Measurements from ENCODE around the gene OSBP2. TPM values are rescaled to one million over a fixed set of nuclear protein-coding genes. Genes with fewer than 3 reads are reported as not detected.
"Not testable (repeated sequence)": the region's sequence is repeated elsewhere in the genome, so short reads cannot be mapped to it uniquely, and the experiment has no call there.

Gene OSBP2
- total RNA-seq, 1 donor from 2014 or later, result 19.4 TPM

- DNase-seq (ENCODE audit: low read depth in 2 of 2), result peak; percentile 71 to 85
These were observed 60.5 kb downstream of the OSBP2 start for GRCh38 chr22:30754971-30755758.

GRCh38 chr22:30755759-30756124 is 61.1 kb downstream of the OSBP2 start:
- DNase-seq (ENCODE audit: low read depth in 2 of 2), result no peak

GRCh38 chr22:30763815-30764673 is 69.4 kb downstream of the OSBP2 start:
- peak; percentile 71 to 91 for DNase-seq (ENCODE audit: low read depth in 2 of 2)

GRCh38 chr22:30767661-30768060 is 73.0 kb downstream of the OSBP2 start:
- no peak for DNase-seq (ENCODE audit: low read depth in 2 of 2)

GRCh38 chr22:30770716-30771115 is 76.0 kb downstream of the OSBP2 start:
- no peak for DNase-seq (ENCODE audit: low read depth in 2 of 2)

GRCh38 chr22:30773919-30774318 is 79.2 kb downstream of the OSBP2 start:
- DNase-seq (ENCODE audit: low read depth in 2 of 2), result no peak

- no peak for DNase-seq (ENCODE audit: low read depth in 2 of 2)
These were observed 79.9 kb downstream of the OSBP2 start for GRCh38 chr22:30774566-30774965.

- no peak for DNase-seq (ENCODE audit: low read depth in 2 of 2)
These were observed 81.8 kb downstream of the OSBP2 start for GRCh38 chr22:30776476-30776875.

GRCh38 chr22:30777146-30777545 is 82.5 kb downstream of the OSBP2 start:
- not testable (repeated sequence) for DNase-seq (ENCODE audit: low read depth in 2 of 2)

- DNase-seq (ENCODE audit: low read depth in 2 of 2), result no peak
These were observed 82.9 kb downstream of the OSBP2 start for GRCh38 chr22:30777587-30777986.

GRCh38 chr22:30778261-30778660 is 83.6 kb downstream of the OSBP2 start:
- no peak for DNase-seq (ENCODE audit: low read depth in 2 of 2)

GRCh38 chr22:30780026-30780425 is 85.4 kb downstream of the OSBP2 start:
- no peak for DNase-seq (ENCODE audit: low read depth in 2 of 2)

- DNase-seq (ENCODE audit: low read depth in 2 of 2), result peak in 1 of 2 donors; percentile 49
These were observed 86.7 kb downstream of the OSBP2 start for GRCh38 chr22:30781271-30781875.

GRCh38 chr22:30782613-30783012 is 87.9 kb downstream of the OSBP2 start:
- DNase-seq (ENCODE audit: low read depth in 2 of 2), result no peak

- DNase-seq (ENCODE audit: low read depth in 2 of 2), result no peak
These were observed 88.3 kb downstream of the OSBP2 start for GRCh38 chr22:30783021-30783420.

GRCh38 chr22:30785527-30785926 is 90.9 kb downstream of the OSBP2 start:
- DNase-seq (ENCODE audit: low read depth in 2 of 2), result no peak

GRCh38 chr22:30790366-30790765 is 95.7 kb downstream of the OSBP2 start:
- no peak for DNase-seq (ENCODE audit: low read depth in 2 of 2)

GRCh38 chr22:30792456-30792855 is 97.8 kb downstream of the OSBP2 start:
- no peak for DNase-seq (ENCODE audit: low read depth in 2 of 2)

GRCh38 chr22:30795118-30795517 is 100.4 kb downstream of the OSBP2 start:
- no peak for DNase-seq (ENCODE audit: low read depth in 2 of 2)

- DNase-seq (ENCODE audit: low read depth in 2 of 2), result no peak
These were observed 107.0 kb downstream of the OSBP2 start for GRCh38 chr22:30801695-30802094.

GRCh38 chr22:30802202-30803166 is 107.8 kb downstream of the OSBP2 start:
- peak; percentile 68 to 94 for DNase-seq (ENCODE audit: low read depth in 2 of 2)

Data from dermis microvascular lymphatic vessel endothelial cell (primary cell).